ENCODE measurements around the gene NCAPD2. TPM values are rescaled to one million over a fixed set of nuclear protein-coding genes. Genes with fewer than 3 reads are reported as not detected.

The NCAPD2 gene
- total and polyA plus RNA-seq, 10 donors = 12.0 to 49.2 (median 37.2) TPM

GRCh38 chr12:6534945-6535696 lies 41.2 kb downstream of the NCAPD2 start:
- DNase-seq = peak; percentile 95
- H3K27ac ChIP-seq = peak overlapping the region; percentile 95 to 99 (median 98)
- no peaks in the 10 kb centered on the region for H3K27me3 ChIP-seq (replicated peaks in 1 of 7)
- WGBS, 5 donors = 0 to 1% (median 0%) methylated on average over 43 to 52 of the region's 52 CpGs
- H3K9me3 ChIP-seq = no peaks in the 10 kb centered on the region
- H3K4me1 ChIP-seq = peaks cover 51 to 78% (median 70%) of the 10 kb centered on the region in 6 donors
- intact Hi-C loops (cut with DNase I; ENCODE audit: low total_unique reads) = loop anchor here (5.0 kb wide), 1 partner anchor 113 kb away; no protein-coding TSS in a partner anchor
- peak overlapping the region; percentile 92 to 99 (median 96) for H3K4me3 ChIP-seq
- TF ChIP-seq POLR2AphosphoS5 (IDR thresholded peaks at IDR 0.05) (peak; percentile 87 to 96 (median 91)), CTCF (IDR thresholded peaks at IDR 0.05 in 8 of 11, conservative IDR thresholded peaks at IDR 0.05 in 3 of 11) (peak in 3 of 11 experiments; percentile 12 to 24 (median 19)), POLR2A (IDR thresholded peaks at IDR 0.05) (peak in 2 of 3 donors; percentile 17 to 54)
- H3K36me3 ChIP-seq = peaks cover 0 to 66% (median 44%) of the 10 kb centered on the region in 6 donors

GRCh38 chr12:6535697-6535946 lies 41.7 kb downstream of the NCAPD2 start:
- no peak for TF ChIP-seq POLR2A (IDR thresholded peaks at IDR 0.05)
- TF ChIP-seq POLR2AphosphoS5 (IDR thresholded peaks at IDR 0.05) = no peak
- no peak for TF ChIP-seq CTCF (IDR thresholded peaks at IDR 0.05 in 8 of 11, conservative IDR thresholded peaks at IDR 0.05 in 3 of 11)
- Histone ChIP-seq H3K4me1 (peaks cover 56 to 83% (median 75%) of the 10 kb centered on the region in 6 donors), H3K4me3 (peak overlapping the region; percentile 92 to 99 (median 96)), H3K36me3 (peaks cover 0 to 64% (median 40%) of the 10 kb centered on the region in 6 donors), H3K27me3 (replicated peaks in 1 of 7) (no peaks in the 10 kb centered on the region), H3K27ac (peak overlapping the region; percentile 95 to 99 (median 98)), H3K9me3 (no peaks in the 10 kb centered on the region)
- intact Hi-C loops (cut with DNase I; ENCODE audit: low total_unique reads) = loop anchor here (5.0 kb wide), 1 partner anchor 113 kb away; no protein-coding TSS in a partner anchor
- 0 to 3% (median 2%) methylated on average over 6 of the region's 6 CpGs for WGBS, 5 donors
- no peak for DNase-seq

- Histone ChIP-seq H3K27me3 (replicated peaks in 1 of 7) (no peaks in the 10 kb centered on the region), H3K9me3 (no peaks in the 10 kb centered on the region), H3K27ac (peak overlapping the region; percentile 95 to 99 (median 98)), H3K4me3 (peak overlapping the region; percentile 92 to 99 (median 96)), H3K4me1 (peaks cover 60 to 89% (median 80%) of the 10 kb centered on the region in 6 donors), H3K36me3 (peaks cover 0 to 61% (median 34%) of the 10 kb centered on the region in 6 donors)
- TF ChIP-seq CTCF (IDR thresholded peaks at IDR 0.05 in 8 of 11, conservative IDR thresholded peaks at IDR 0.05 in 3 of 11) (no peak), POLR2A (IDR thresholded peaks at IDR 0.05) (no peak), POLR2AphosphoS5 (IDR thresholded peaks at IDR 0.05) (peak in 1 of 3 donors; percentile 8)
- intact Hi-C loops (cut with DNase I; ENCODE audit: low total_unique reads) = loop anchor here (5.0 kb wide), 1 partner anchor 114 kb away; no protein-coding TSS in a partner anchor
- 40 to 61% (median 44%) methylated on average over 9 to 10 of the region's 10 CpGs for WGBS, 5 donors
- no peak for DNase-seq
Measured at GRCh38 chr12:6535960-6536847, 42.3 kb downstream of the NCAPD2 start.

Data from spleen (tissue), 11 donors.